Measurements from ENCODE around the gene GPR148.
"Not testable (repeated sequence)": the region's sequence is repeated elsewhere in the genome, so short reads cannot be mapped to it uniquely, and the experiment has no call there.

Gene GPR148

GRCh38 chr2:130728549-130729316 is at the start of gene GPR148:
GPR148 (plus strand) TSS chr2:130729070; CDS start chr2:130729152, 82 bp downstream.
- DNase-seq (ENCODE audit: low read depth in 2 of 2) = no peak

GRCh38 chr2:130692041-130692770 is 36.7 kb upstream of the GPR148 start:
- DNase-seq (ENCODE audit: low read depth in 2 of 2) = not testable (repeated sequence)

- not testable (repeated sequence) for DNase-seq (ENCODE audit: low read depth in 2 of 2)
Observed at GRCh38 chr2:130693474-130693873, 35.4 kb upstream of the GPR148 start.

- DNase-seq (ENCODE audit: low read depth in 2 of 2) = not testable (repeated sequence)
Observed at GRCh38 chr2:130703250-130703649, 25.6 kb upstream of the GPR148 start.

GRCh38 chr2:130714795-130715194 is 14.1 kb upstream of the GPR148 start:
- not testable (repeated sequence) for DNase-seq (ENCODE audit: low read depth in 2 of 2)

- DNase-seq (ENCODE audit: low read depth in 2 of 2) = no peak
Observed at GRCh38 chr2:130720036-130720435, 8.8 kb upstream of the GPR148 start.

- DNase-seq (ENCODE audit: low read depth in 2 of 2) = no peak
Observed at GRCh38 chr2:130720528-130720927, 8.3 kb upstream of the GPR148 start.

- DNase-seq (ENCODE audit: low read depth in 2 of 2) = no peak
Observed at GRCh38 chr2:130724455-130724854, 4.4 kb upstream of the GPR148 start.

GRCh38 chr2:130726614-130727180 is 2.2 kb upstream of the GPR148 start:
- no peak for DNase-seq (ENCODE audit: low read depth in 2 of 2)

- peak; percentile 46 to 54 for DNase-seq (ENCODE audit: low read depth in 2 of 2)
Observed at GRCh38 chr2:130727286-130727924, 1.5 kb upstream of the GPR148 start.

GRCh38 chr2:130728007-130728454 is 839 bp upstream of the GPR148 start:
- no peak for DNase-seq (ENCODE audit: low read depth in 2 of 2)

- no peak for DNase-seq (ENCODE audit: low read depth in 2 of 2)
Observed at GRCh38 chr2:130729322-130730299, 741 bp downstream of the GPR148 start.

GRCh38 chr2:130732257-130732656 is 3.4 kb downstream of the GPR148 start:
- not testable (repeated sequence) for DNase-seq (ENCODE audit: low read depth in 2 of 2)

GRCh38 chr2:130735200-130735599 is 6.3 kb downstream of the GPR148 start:
- DNase-seq (ENCODE audit: low read depth in 2 of 2) = no peak

- DNase-seq (ENCODE audit: low read depth in 2 of 2) = no peak
Observed at GRCh38 chr2:130736487-130736886, 7.6 kb downstream of the GPR148 start.

- DNase-seq (ENCODE audit: low read depth in 2 of 2) = no peak
Observed at GRCh38 chr2:130737592-130737991, 8.7 kb downstream of the GPR148 start.

- DNase-seq (ENCODE audit: low read depth in 2 of 2) = no peak
Observed at GRCh38 chr2:130740671-130741070, 11.8 kb downstream of the GPR148 start.

GRCh38 chr2:130743278-130743677 is 14.4 kb downstream of the GPR148 start:
- no peak for DNase-seq (ENCODE audit: low read depth in 2 of 2)

GRCh38 chr2:130744287-130745117 is 15.6 kb downstream of the GPR148 start:
- DNase-seq (ENCODE audit: low read depth in 2 of 2) = no peak

- DNase-seq (ENCODE audit: low read depth in 2 of 2) = no peak
Observed at GRCh38 chr2:130749078-130749477, 20.2 kb downstream of the GPR148 start.

Data from fibroblast of skin of left quadriceps (primary cell).